K562 (cell line): Measurements from ENCODE around the gene KCTD16. TPM values are rescaled to one million over a fixed set of nuclear protein-coding genes. Genes with fewer than 3 reads are reported as not detected.

Experiments used
- ATAC-seq: fragments of 200-7000 bp; cut with Tn5 transposase; 3 replicates; pipeline ENCODE4 v1.9.1; 2020; ENCODE audit warnings: moderate library complexity
- BruUV-seq: library from RNA; stranded (reverse); fragments of 400-500 nt; replicated peaks from 2 replicates; lab custom pipeline; 2021; lab: Mats Ljungman, UMichigan
- CTCF ChIA-PET: fragments of 300-600 bp; formaldehyde crosslinking; extraction: SDS; loops from one replicate; lab custom pipeline; 2021; ENCODE audit warnings: low intra/inter-chr PET ratio; lab: Yijun Ruan, JAX
- POLR2A ChIA-PET: fragments of 300-600, 350-650 bp; sonication (Branson Sonifier 250); formaldehyde crosslinking; extraction: SDS; loops from one replicate; lab custom pipeline; 2021; ENCODE audit warnings: antibody characterized with exemption, inconsistent platforms; lab: Yijun Ruan, JAX
- DNase-seq, 4 experiments: peaks; one replicate each; pipeline versions ENCODE4 v3.0.0 to v3.0.0-alpha.2; 2011 to 2018; ENCODE audit warnings: low spot score in 3 of 4, mixed read lengths in 3 of 4; ENCODE audit errors: extremely low read depth in 1 of 4
- FAIRE-seq: peaks from 2 replicates; lab custom pipeline; 2011; peaks lifted over from hg19 to GRCh38; lab: Jason Lieb, UNC
- H2AFZ ChIP-seq: 2 replicates; pipeline ENCODE4 v1.6.0; 2011; ENCODE audit warnings: low read depth, low read length, control low read depth, inconsistent platforms
- H3K27ac ChIP-seq: fragments of 200-600 bp; 3 replicates; pipeline ENCODE4 v1.8.0; 2011; ENCODE audit warnings: low read depth, mild to moderate bottlenecking, control low read depth, inconsistent platforms, low read length, moderate library complexity, mixed read lengths; ENCODE audit errors: extremely low read depth
- H3K27me3 ChIP-seq, 2 experiments: fragments of 300-600 bp in 1 of 2; 2 replicates in 1 of 2; 3 replicates in 1 of 2; pipeline versions ENCODE4 v1.6.0 to v1.8.0; 2011; ENCODE audit warnings: inconsistent platforms in 2 of 2, low read length in 2 of 2, mild to moderate bottlenecking in 1 of 2, mixed read lengths in 1 of 2, moderate library complexity in 1 of 2; ENCODE audit not compliant: control insufficient read depth in 2 of 2, insufficient read depth in 2 of 2
- H3K36me3 ChIP-seq: fragments of 300-600 bp; 3 replicates; pipeline ENCODE4 v1.8.0; 2011; ENCODE audit warnings: mild to moderate bottlenecking, low read length, inconsistent platforms; ENCODE audit not compliant: control insufficient read depth, insufficient read depth
- H3K4me1 ChIP-seq, 2 experiments: fragments of 200-600 bp in 1 of 2; replicated peaks in 1 of 2; 2 replicates in 1 of 2; 3 replicates in 1 of 2; pipeline versions ENCODE4 v1.5.1 to v1.8.0; 2011; ENCODE audit warnings: inconsistent platforms in 2 of 2, low read length in 2 of 2, mild to moderate bottlenecking in 1 of 2, mixed read lengths in 1 of 2, moderate library complexity in 1 of 2; ENCODE audit not compliant: control insufficient read depth in 2 of 2, insufficient read depth in 2 of 2
- H3K4me2 ChIP-seq: 2 replicates; pipeline ENCODE4 v1.6.1; 2011; ENCODE audit warnings: low read length, control low read depth, inconsistent platforms, mixed read lengths; ENCODE audit not compliant: insufficient read depth
- H3K4me3 ChIP-seq: fragments of 200-600 bp; sonication (generic), shearing (Covaris generic); 2 replicates; pipeline ENCODE4 v1.5.1; 2016; ENCODE audit warnings: control low read depth, inconsistent platforms
- H3K79me2 ChIP-seq: fragments of 200-600 bp; 3 replicates; pipeline ENCODE4 v1.8.0; 2011; ENCODE audit warnings: low read length, inconsistent platforms; ENCODE audit not compliant: control insufficient read depth, insufficient read depth
- H3K9ac ChIP-seq, 2 experiments: 2 replicates each; pipeline versions ENCODE4 v1.6.0 to v1.6.1; 2011; ENCODE audit warnings: low read depth in 2 of 2, low read length in 2 of 2, control low read depth in 1 of 2, inconsistent platforms in 1 of 2, mild to moderate bottlenecking in 1 of 2, mixed read lengths in 1 of 2; ENCODE audit not compliant: insufficient read depth in 1 of 2
- H3K9me1 ChIP-seq: one replicate; pipeline ENCODE4 v1.6.0; 2011; ENCODE audit warnings: inconsistent platforms, mild to moderate bottlenecking, low read length, moderate library complexity; ENCODE audit not compliant: control insufficient read depth, insufficient read depth
- H3K9me3 ChIP-seq: replicated peaks from 2 replicates; pipeline ENCODE4 v1.5.1; 2011; ENCODE audit warnings: low read depth, low read length, inconsistent platforms; ENCODE audit not compliant: control insufficient read depth, insufficient read depth
- H4K20me1 ChIP-seq: replicated peaks from 2 replicates; pipeline ENCODE4 v1.6.1; 2011; ENCODE audit warnings: low read length, inconsistent platforms, mixed read lengths; ENCODE audit not compliant: control insufficient read depth, insufficient read depth
- HDAC2 ChIP-seq: fragments of 450-650 bp; IDR thresholded peaks from 2 replicates; pipeline ENCODE4 v1.6.1; 2016; ENCODE audit warnings: mild to moderate bottlenecking
- RFX1 ChIP-seq: fragments of 450-650 bp; IDR thresholded peaks from 2 replicates; pipeline ENCODE4 v1.6.1; 2016; ENCODE audit warnings: mild to moderate bottlenecking, moderate library complexity
- XRCC3 ChIP-seq: fragments of 450-650 bp; IDR thresholded peaks from 2 replicates; pipeline ENCODE4 v1.6.1; 2017; ENCODE audit warnings: mild to moderate bottlenecking, moderate library complexity
- ZNF561 ChIP-seq: fragments of 450-650 bp; formaldehyde crosslinking; conservative IDR thresholded peaks from 2 replicates; pipeline ENCODE4 v1.4.0; 2020; ENCODE audit warnings: mild to moderate bottlenecking, moderate library complexity
- WGBS: fragments of 100-300 bp; shearing (Covaris generic); methylation state at CpG from one replicate; pipeline ENCODE4 v1.1.6; 2016; ENCODE audit warnings: low coverage, mixed read lengths; ENCODE audit not compliant: insufficient coverage; ENCODE audit errors: missing lambda C conversion rate; 5-methylcytosine and 5-hydroxymethylcytosine counted together
- in situ Hi-C: fragments of 300-500 bp; cut with MboI; formaldehyde crosslinking; loops from 4 replicates; pipeline ENCODE4 v1.15.0; 2018; ENCODE audit warnings: inconsistent platforms, mixed read lengths
- intact Hi-C: fragments of 100-400 bp; cut with micrococcal nuclease; formaldehyde crosslinking; loops from 2 replicates; pipeline ENCODE4 v1.14.2; 2022
- polyA plus RNA-seq, 8 experiments: library from polyadenylated mRNA; depleted of rRNA in 4 of 8; stranded (reverse) in 5 of 8; unstranded in 3 of 8; fragments of >200 nt; fragmentation: Nextera tagmentation in 2 of 8; fragmentation: Illumina TruSeq in 1 of 8; extraction: Ambion mirVana in 2 of 8; extraction: Trizol in 1 of 8; gene quantifications; 2 replicates each; pipeline versions ENCODE4 v1.2.1 to v1.2.3, GENCODE V29; 2011 to 2014; ENCODE audit warnings: inconsistent platforms in 1 of 8, missing spikeins in 1 of 8
- total RNA-seq, 7 experiments: library from RNA; depleted of rRNA in 6 of 7; stranded (reverse); fragments of >200 nt in 6 of 7; fragmentation: Illumina TruSeq in 2 of 7; extraction: Trizol in 2 of 7; gene quantifications; 2 replicates each; pipeline versions ENCODE4 v1.2.1 to v1.2.3, GENCODE V29; 2011 to 2021; ENCODE audit warnings: low replicate concordance in 1 of 7

KCTD16 gene
- total and polyA plus RNA-seq, 9 of the 15 experiments (the other 6 are each of a cell fraction or from before 2014, with no cell fraction given), result 0.04 TPM; not detected in 8

GRCh38 chr5:144126707-144127106 is 44.0 kb upstream of the KCTD16 start:
- Histone ChIP-seq H3K79me2 (no peaks in the 10 kb centered on the region), H3K9me3 (no peaks in the 10 kb centered on the region), H3K4me2 (no peak overlapping the region), H3K9ac (no peak overlapping the region), H4K20me1 (no peaks in the 10 kb centered on the region), H2AFZ (no peak overlapping the region), H3K4me1 (no peaks in the 10 kb centered on the region), H3K4me3 (no peak overlapping the region), H3K27ac (no peak overlapping the region), H3K27me3 (no peaks in the 10 kb centered on the region), H3K36me3 (no peaks in the 10 kb centered on the region), H3K9me1 (no peaks in the 10 kb centered on the region)
- ATAC-seq (no peak), FAIRE-seq (no peak), DNase-seq (no peak)
- WGBS, result 0% methylated on average over 4 of the region's 4 CpGs
- TF ChIP-seq RFX1, result peak; percentile 12; the same call in 1 of the 2 replicates
- no peak for TF ChIP-seq XRCC3
- no TSS peak for BruUV-seq
- POLR2A ChIA-PET, result no interaction called here
- in situ Hi-C loops (no loop called here), intact Hi-C loops (no loop called here)
- CTCF ChIA-PET, result no interaction called here

- no peak overlapping the region for H3K9ac ChIP-seq
- TF ChIP-seq HDAC2 (no peak), ZNF561 (CRISPR knock-in tag) (no peak)
- ATAC-seq (no peak), DNase-seq (no peak), FAIRE-seq (no peak)
- no peaks in the 10 kb centered on the region for H3K27me3 ChIP-seq
- no peaks in the 10 kb centered on the region for H3K79me2 ChIP-seq
- H3K4me2 ChIP-seq, result no peak overlapping the region
- no peak overlapping the region for H3K4me3 ChIP-seq
- CTCF ChIA-PET, result no interaction called here
- H3K36me3 ChIP-seq, result no peaks in the 10 kb centered on the region
- in situ Hi-C loops, result no loop called here
- H4K20me1 ChIP-seq, result no peaks in the 10 kb centered on the region
- POLR2A ChIA-PET, result no interaction called here
- H3K9me1 ChIP-seq, result no peaks in the 10 kb centered on the region
- WGBS, result 2% methylated on average over 4 of the region's 4 CpGs
- intact Hi-C loops, result no loop called here
- no TSS peak for BruUV-seq
- H3K27ac ChIP-seq, result no peak overlapping the region
- no peaks in the 10 kb centered on the region for H3K4me1 ChIP-seq
- no peak overlapping the region for H2AFZ ChIP-seq
- H3K9me3 ChIP-seq, result no peaks in the 10 kb centered on the region
Measured at GRCh38 chr5:144128844-144129243, 41.8 kb upstream of the KCTD16 start.
